ENCODE results near the gene ACIN1.

The ACIN1 gene

GRCh38 chr14:23041729-23042128 lies 53.2 kb downstream of the ACIN1 start:
- no peak for DNase-seq (ENCODE audit: insufficient read length, low spot score)
- no peak for TF ChIP-seq POU2F2 (IDR thresholded peaks at IDR 0.05; ENCODE audit: low read depth, low read length)
- no peak for TF ChIP-seq POLR2A (IDR thresholded peaks at IDR 0.05; ENCODE audit: low read depth, low read length)
- no peak for TF ChIP-seq SPI1 (IDR thresholded peaks at IDR 0.05; ENCODE audit: low read depth, low read length)
- TF ChIP-seq PAX5 (IDR thresholded peaks at IDR 0.05; ENCODE audit: insufficient read depth, low read length, severe bottlenecking), result no peak
- no peak for TF ChIP-seq TAF1 (IDR thresholded peaks at IDR 0.05; ENCODE audit: low read depth, low read length)
- no peak for TF ChIP-seq POLR2AphosphoS5 (IDR thresholded peaks at IDR 0.05; ENCODE audit: low read depth, low read length)
- no peak for FAIRE-seq

- no peak for DNase-seq (ENCODE audit: insufficient read length, low spot score)
- TF ChIP-seq POLR2A (IDR thresholded peaks at IDR 0.05; ENCODE audit: low read depth, low read length) (no peak), TAF1 (IDR thresholded peaks at IDR 0.05; ENCODE audit: low read depth, low read length) (no peak), POLR2AphosphoS5 (IDR thresholded peaks at IDR 0.05; ENCODE audit: low read depth, low read length) (no peak), PAX5 (IDR thresholded peaks at IDR 0.05; ENCODE audit: insufficient read depth, low read length, severe bottlenecking) (no peak), SPI1 (IDR thresholded peaks at IDR 0.05; ENCODE audit: low read depth, low read length) (no peak), POU2F2 (IDR thresholded peaks at IDR 0.05; ENCODE audit: low read depth, low read length) (no peak)
Measured at GRCh38 chr14:23040100-23040499, 54.8 kb downstream of the ACIN1 start.

GRCh38 chr14:23035303-23036144 lies 59.4 kb downstream of the ACIN1 start:
- TF ChIP-seq TAF1 (IDR thresholded peaks at IDR 0.05; ENCODE audit: low read depth, low read length), result 0 out of 2 replicates have a peak, but pooled peaks have one; percentile 26
- no peak for TF ChIP-seq POU2F2 (IDR thresholded peaks at IDR 0.05; ENCODE audit: low read depth, low read length)
- DNase-seq (ENCODE audit: insufficient read length, low spot score) (no peak), FAIRE-seq (no peak)

More at GRCh38 chr14:23040100-23040499, 54.8 kb downstream of the ACIN1 start:
- FAIRE-seq, result no peak

GRCh38 chr14:23034498-23035302 lies 60.2 kb downstream of the ACIN1 start, which contains the start of gene PSMB5:
Gene PSMB5 (minus strand): TSS chr14:23034900. CDS start chr14:23034881, 19 bp downstream.
- FAIRE-seq, result peak; percentile 96

GRCh38 chr14:23033801-23034497 lies 61.0 kb downstream of the ACIN1 start:
- no peak for DNase-seq (ENCODE audit: insufficient read length, low spot score)
- FAIRE-seq, result no peak
- TF ChIP-seq TAF1 (IDR thresholded peaks at IDR 0.05; ENCODE audit: low read depth, low read length) (no peak), POLR2A (IDR thresholded peaks at IDR 0.05; ENCODE audit: low read depth, low read length) (no peak), POLR2AphosphoS5 (IDR thresholded peaks at IDR 0.05; ENCODE audit: low read depth, low read length) (no peak), PAX5 (IDR thresholded peaks at IDR 0.05; ENCODE audit: insufficient read depth, low read length, severe bottlenecking) (no peak), SPI1 (IDR thresholded peaks at IDR 0.05; ENCODE audit: low read depth, low read length) (0 out of 2 replicates have a peak, but pooled peaks have one; percentile 4), POU2F2 (IDR thresholded peaks at IDR 0.05; ENCODE audit: low read depth, low read length) (no peak)

More at GRCh38 chr14:23034498-23035302, 60.2 kb downstream of the ACIN1 start, which contains the start of gene PSMB5:
- peak; percentile 79 for TF ChIP-seq TAF1 (IDR thresholded peaks at IDR 0.05; ENCODE audit: low read depth, low read length)
- TF ChIP-seq POLR2AphosphoS5 (IDR thresholded peaks at IDR 0.05; ENCODE audit: low read depth, low read length), result peak; percentile 69
- TF ChIP-seq PAX5 (IDR thresholded peaks at IDR 0.05; ENCODE audit: insufficient read depth, low read length, severe bottlenecking), result no peak
- peak; percentile 85 for TF ChIP-seq POLR2A (IDR thresholded peaks at IDR 0.05; ENCODE audit: low read depth, low read length)
- TF ChIP-seq POU2F2 (IDR thresholded peaks at IDR 0.05; ENCODE audit: low read depth, low read length), result peak; percentile 60; the same call in 1 of the 2 replicates
- peak; percentile 34 for TF ChIP-seq SPI1 (IDR thresholded peaks at IDR 0.05; ENCODE audit: low read depth, low read length)
- peak; percentile 86 for DNase-seq (ENCODE audit: insufficient read length, low spot score)

GRCh38 chr14:23033251-23033727 lies 61.6 kb downstream of the ACIN1 start:
- DNase-seq (ENCODE audit: insufficient read length, low spot score) (no peak), FAIRE-seq (no peak)
- TF ChIP-seq PAX5 (IDR thresholded peaks at IDR 0.05; ENCODE audit: insufficient read depth, low read length, severe bottlenecking) (no peak), POLR2A (IDR thresholded peaks at IDR 0.05; ENCODE audit: low read depth, low read length) (no peak), SPI1 (IDR thresholded peaks at IDR 0.05; ENCODE audit: low read depth, low read length) (no peak), POLR2AphosphoS5 (IDR thresholded peaks at IDR 0.05; ENCODE audit: low read depth, low read length) (no peak), POU2F2 (IDR thresholded peaks at IDR 0.05; ENCODE audit: low read depth, low read length) (no peak), TAF1 (IDR thresholded peaks at IDR 0.05; ENCODE audit: low read depth, low read length) (no peak)

- FAIRE-seq, result no peak
Measured at GRCh38 chr14:23030936-23031335, 64.0 kb downstream of the ACIN1 start.

GRCh38 chr14:23028799-23029198 lies 66.1 kb downstream of the ACIN1 start:
- no peak for TF ChIP-seq POLR2A (IDR thresholded peaks at IDR 0.05; ENCODE audit: low read depth, low read length)
- TF ChIP-seq PAX5 (IDR thresholded peaks at IDR 0.05; ENCODE audit: insufficient read depth, low read length, severe bottlenecking), result no peak
- TF ChIP-seq POU2F2 (IDR thresholded peaks at IDR 0.05; ENCODE audit: low read depth, low read length), result no peak
- TF ChIP-seq TAF1 (IDR thresholded peaks at IDR 0.05; ENCODE audit: low read depth, low read length), result no peak
- no peak for TF ChIP-seq SPI1 (IDR thresholded peaks at IDR 0.05; ENCODE audit: low read depth, low read length)
- no peak for TF ChIP-seq POLR2AphosphoS5 (IDR thresholded peaks at IDR 0.05; ENCODE audit: low read depth, low read length)
- no peak for FAIRE-seq

More at GRCh38 chr14:23030936-23031335, 64.0 kb downstream of the ACIN1 start:
- no peak for TF ChIP-seq POLR2AphosphoS5 (IDR thresholded peaks at IDR 0.05; ENCODE audit: low read depth, low read length)
- no peak for TF ChIP-seq TAF1 (IDR thresholded peaks at IDR 0.05; ENCODE audit: low read depth, low read length)
- no peak for TF ChIP-seq SPI1 (IDR thresholded peaks at IDR 0.05; ENCODE audit: low read depth, low read length)
- TF ChIP-seq PAX5 (IDR thresholded peaks at IDR 0.05; ENCODE audit: insufficient read depth, low read length, severe bottlenecking), result no peak
- TF ChIP-seq POU2F2 (IDR thresholded peaks at IDR 0.05; ENCODE audit: low read depth, low read length), result no peak
- no peak for TF ChIP-seq POLR2A (IDR thresholded peaks at IDR 0.05; ENCODE audit: low read depth, low read length)
- no peak for DNase-seq (ENCODE audit: insufficient read length, low spot score)

More at GRCh38 chr14:23028799-23029198, 66.1 kb downstream of the ACIN1 start:
- DNase-seq (ENCODE audit: insufficient read length, low spot score), result no peak

All from GM12891 (cell line).